RWPE1 (cell line): Measurements from ENCODE around the gene ANGPTL4.
A peak's percentile ranks its signal among the peaks of the same experiment; 100 is the strongest.
"Not testable (repeated sequence)": the region's sequence is repeated elsewhere in the genome, so short reads cannot be mapped to it uniquely, and the experiment has no call there.

Experiments
- CTCF ChIA-PET: fragments of 350-600 bp; sonication (Branson Sonifier 250); formaldehyde crosslinking; extraction: SDS; loops from one replicate; lab custom pipeline; 2021; lab: Yijun Ruan, JAX
- POLR2A ChIA-PET: fragments of 400-600 bp; formaldehyde crosslinking; extraction: SDS; loops from one replicate; lab custom pipeline; 2020; ENCODE audit warnings: antibody characterized with exemption; ENCODE audit not compliant: low non-redundant PET; lab: Yijun Ruan, JAX
- DNase-seq: peaks from one replicate; pipeline ENCODE4 v3.0.0; 2012; ENCODE audit warnings: low spot score
- H3K27ac ChIP-seq: fragments of 450-650 bp; 2 replicates; pipeline ENCODE4 v1.5.1; 2017
- TF ChIP-seq, protein P1 (sequence below): fragments of 450-650 bp; conservative IDR thresholded peaks from 2 replicates; pipeline ENCODE4 v1.5.1; 2017; ENCODE audit warnings: low read depth, mild to moderate bottlenecking

ANGPTL4 gene, protein sequence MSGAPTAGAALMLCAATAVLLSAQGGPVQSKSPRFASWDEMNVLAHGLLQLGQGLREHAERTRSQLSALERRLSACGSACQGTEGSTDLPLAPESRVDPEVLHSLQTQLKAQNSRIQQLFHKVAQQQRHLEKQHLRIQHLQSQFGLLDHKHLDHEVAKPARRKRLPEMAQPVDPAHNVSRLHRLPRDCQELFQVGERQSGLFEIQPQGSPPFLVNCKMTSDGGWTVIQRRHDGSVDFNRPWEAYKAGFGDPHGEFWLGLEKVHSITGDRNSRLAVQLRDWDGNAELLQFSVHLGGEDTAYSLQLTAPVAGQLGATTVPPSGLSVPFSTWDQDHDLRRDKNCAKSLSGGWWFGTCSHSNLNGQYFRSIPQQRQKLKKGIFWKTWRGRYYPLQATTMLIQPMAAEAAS

GRCh38 chr19:8363803-8364771 is at the start of gene ANGPTL4:
ANGPTL4 (plus strand) TSS chr19:8364155; CDS start chr19:8364322, 167 bp downstream.
- ChIA-PET CTCF (interaction anchor here (0.5 to 3.7 kb wide), 2 partner anchors 10 to 1221 kb away, joined by 3 to 14 read pairs; no protein-coding TSS in a partner anchor), POLR2A (interaction anchor here (0.7 kb wide), 1 partner anchor 28 kb away, joined by 5 read pairs; no protein-coding TSS in a partner anchor)
- peak within 1 kb of the TSS; percentile 90 for H3K27ac ChIP-seq
- peak; percentile 54 for DNase-seq
- TF ChIP-seq, protein P1, sequence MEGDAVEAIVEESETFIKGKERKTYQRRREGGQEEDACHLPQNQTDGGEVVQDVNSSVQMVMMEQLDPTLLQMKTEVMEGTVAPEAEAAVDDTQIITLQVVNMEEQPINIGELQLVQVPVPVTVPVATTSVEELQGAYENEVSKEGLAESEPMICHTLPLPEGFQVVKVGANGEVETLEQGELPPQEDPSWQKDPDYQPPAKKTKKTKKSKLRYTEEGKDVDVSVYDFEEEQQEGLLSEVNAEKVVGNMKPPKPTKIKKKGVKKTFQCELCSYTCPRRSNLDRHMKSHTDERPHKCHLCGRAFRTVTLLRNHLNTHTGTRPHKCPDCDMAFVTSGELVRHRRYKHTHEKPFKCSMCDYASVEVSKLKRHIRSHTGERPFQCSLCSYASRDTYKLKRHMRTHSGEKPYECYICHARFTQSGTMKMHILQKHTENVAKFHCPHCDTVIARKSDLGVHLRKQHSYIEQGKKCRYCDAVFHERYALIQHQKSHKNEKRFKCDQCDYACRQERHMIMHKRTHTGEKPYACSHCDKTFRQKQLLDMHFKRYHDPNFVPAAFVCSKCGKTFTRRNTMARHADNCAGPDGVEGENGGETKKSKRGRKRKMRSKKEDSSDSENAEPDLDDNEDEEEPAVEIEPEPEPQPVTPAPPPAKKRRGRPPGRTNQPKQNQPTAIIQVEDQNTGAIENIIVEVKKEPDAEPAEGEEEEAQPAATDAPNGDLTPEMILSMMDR: no peak; the same call in 1 of the 2 replicates

DNA sequence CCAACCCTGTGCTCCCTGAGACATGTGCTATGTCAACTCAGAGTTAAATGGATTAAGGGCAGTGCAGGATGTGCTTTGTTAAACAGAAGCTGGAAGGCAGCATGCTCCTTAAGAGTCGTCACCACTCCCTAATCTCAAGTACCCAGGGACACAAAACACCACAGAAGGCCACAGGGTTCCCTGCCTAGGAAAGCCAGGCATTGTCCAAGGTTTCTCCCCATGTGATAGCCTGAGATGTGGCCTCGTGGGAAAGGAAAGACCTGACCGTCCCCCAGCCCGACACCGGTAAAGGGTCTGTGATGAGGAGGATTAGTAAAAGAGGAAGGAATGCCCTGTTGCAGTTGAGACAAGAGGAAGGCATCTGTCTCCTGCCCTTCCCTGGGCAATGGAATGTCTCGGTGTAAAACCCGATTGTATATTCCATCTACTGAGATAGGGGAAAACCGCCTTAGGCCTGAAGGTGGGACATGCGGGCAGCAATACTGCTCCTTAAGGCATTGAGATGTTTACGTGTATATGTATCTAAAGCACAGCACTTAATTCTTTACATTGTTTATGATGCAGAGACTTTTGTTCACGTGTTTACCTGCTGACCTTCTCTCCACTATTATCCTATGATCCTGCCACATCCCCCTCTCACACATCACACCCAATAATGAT is 48.8 kb upstream of the ANGPTL4 start:
- CTCF ChIA-PET, DNase-seq, POLR2A ChIA-PET, H3K27ac ChIP-seq: not testable (repeated sequence)

DNA sequence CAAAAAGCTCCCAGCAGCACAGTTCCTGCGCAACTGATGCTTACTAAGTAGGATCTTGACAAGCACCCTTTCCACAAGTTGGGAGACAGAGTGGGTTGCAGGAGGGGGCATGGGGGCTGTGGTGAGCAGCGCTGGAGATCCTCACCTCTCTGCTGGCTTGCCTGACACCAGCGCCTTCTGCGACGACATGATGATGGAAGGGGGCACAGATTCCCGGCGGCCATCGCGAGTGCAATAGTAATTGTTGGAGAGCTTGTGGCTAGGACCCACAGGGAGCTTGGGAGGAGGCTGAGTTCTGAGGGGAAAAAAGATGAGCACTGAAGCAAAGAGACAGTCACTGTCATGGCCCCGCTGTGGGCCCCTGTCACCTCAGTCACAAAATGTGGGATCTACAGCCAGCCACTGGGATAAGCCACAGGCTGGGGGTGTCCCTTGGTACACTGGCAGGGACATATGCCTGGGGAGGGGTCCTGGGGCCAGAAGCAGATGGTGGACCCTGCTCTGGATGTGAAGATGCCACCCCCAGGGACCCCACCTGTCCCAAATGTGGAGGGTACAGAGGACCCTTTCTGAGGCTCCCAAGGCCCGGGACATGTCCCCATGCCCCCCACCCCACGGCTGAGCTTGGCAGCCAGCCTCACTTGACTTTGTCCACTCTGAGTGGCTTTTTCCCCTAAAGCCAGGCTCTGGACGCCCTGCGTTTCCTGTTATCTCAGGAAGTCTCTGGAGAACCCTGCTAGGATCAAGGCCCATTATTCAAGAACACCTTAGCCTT is 47.4 kb upstream of the ANGPTL4 start:
- TF ChIP-seq, protein P1: no peak
- ChIA-PET POLR2A (interaction anchor here (0.5 kb wide), 1 partner anchor 41 kb away, joined by 3 read pairs; no protein-coding TSS in a partner anchor), CTCF (interaction anchor here (0.6 kb wide), 1 partner anchor 46 kb away, joined by 3 read pairs; no protein-coding TSS in a partner anchor)
- H3K27ac ChIP-seq: peak overlapping the region; percentile 12; the same call in 1 of the 2 replicates
- no peak for DNase-seq

DNA sequence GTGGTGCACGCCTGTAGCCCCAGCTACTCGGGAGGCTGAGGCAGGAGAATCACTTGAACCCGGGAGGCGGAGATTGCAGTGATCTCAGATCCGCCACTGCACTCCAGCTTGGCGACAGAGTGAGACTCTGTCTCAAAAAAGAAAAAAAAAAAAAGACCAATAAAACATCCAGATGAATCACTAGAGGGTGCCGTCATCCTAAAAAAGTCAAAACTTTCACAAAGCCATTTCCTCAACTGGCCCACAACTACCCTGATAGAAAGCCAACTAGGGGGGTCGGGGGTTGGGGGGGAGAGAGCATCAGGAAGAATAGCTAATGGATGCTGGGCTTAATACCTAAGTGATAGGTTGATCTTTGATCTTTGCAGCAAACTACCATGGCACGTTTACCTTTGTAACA is 45.1 kb upstream of the ANGPTL4 start:
- DNase-seq, H3K27ac ChIP-seq, POLR2A ChIA-PET: not testable (repeated sequence)
- CTCF ChIA-PET: interaction anchor here (0.6 to 0.7 kb wide), 4 partner anchors 9 to 1871 kb away, joined by 3 to 4 read pairs (median 4); no protein-coding TSS in a partner anchor

- ChIA-PET CTCF (interaction anchor here (0.6 to 0.7 kb wide), 3 partner anchors 339 to 817 kb away, joined by 3 to 4 read pairs (median 3); no protein-coding TSS in a partner anchor), POLR2A (no interaction called here)
- TF ChIP-seq, protein P1: no peak
- DNase-seq: no peak
- peak overlapping the region; percentile 80 for H3K27ac ChIP-seq
Observed at GRCh38 chr19:8319807-8320520, 44.0 kb upstream of the ANGPTL4 start.

DNA sequence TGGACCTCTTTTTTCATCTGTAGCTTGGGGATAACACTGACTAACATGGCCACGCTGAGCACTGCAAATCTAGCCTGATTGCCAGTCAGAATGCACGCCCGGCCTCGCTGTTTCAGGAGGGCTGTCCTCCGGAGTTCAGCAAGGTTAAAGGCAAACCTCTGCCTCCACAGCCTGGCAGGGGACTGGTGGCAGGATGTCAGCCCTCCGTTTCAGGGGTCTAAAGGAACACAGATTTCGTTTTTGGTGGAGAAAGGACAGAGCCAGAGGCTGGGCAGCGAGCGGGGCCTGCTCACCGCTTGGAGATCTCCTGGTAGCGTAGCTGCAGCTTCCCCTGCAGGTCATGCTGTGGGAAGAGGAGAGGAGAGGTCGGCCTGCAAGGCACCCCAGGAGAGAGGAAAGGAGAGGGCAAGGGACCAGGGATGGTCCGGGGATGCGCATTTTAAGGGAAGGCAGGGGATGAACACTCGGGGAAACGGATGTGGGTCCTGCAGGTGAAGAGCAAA is 43.3 kb upstream of the ANGPTL4 start:
- DNase-seq: no peak
- CTCF ChIA-PET: interaction anchor here (0.6 to 0.8 kb wide), 2 partner anchors 356 to 376 kb away, joined by 3 read pairs; no protein-coding TSS in a partner anchor
- TF ChIP-seq, protein P1: no peak
- POLR2A ChIA-PET: interaction anchor here (0.6 kb wide), 1 partner anchor 15 kb away, joined by 4 read pairs; no protein-coding TSS in a partner anchor
- peak overlapping the region; percentile 80 for H3K27ac ChIP-seq
